H1 (cell line): Measurements from ENCODE around the gene INF2. TPM values are rescaled to one million over a fixed set of nuclear protein-coding genes. Genes with fewer than 3 reads are reported as not detected.

Experiments
- CTCF ChIA-PET: fragments of 300-600 bp; sonication (Branson Sonifier 250); formaldehyde crosslinking; loops from one replicate; lab custom pipeline; 2021; ENCODE audit not compliant: partially characterized antibody; lab: Charles Lee
- POLR2A ChIA-PET: fragments of 300-600 bp; sonication (Branson Sonifier 250); formaldehyde crosslinking; loops from one replicate; lab custom pipeline; 2021; ENCODE audit warnings: inconsistent platforms; ENCODE audit not compliant: partially characterized antibody; lab: Charles Lee
- DNase-seq, 2 experiments: peaks; one replicate each; pipeline versions ENCODE4 v3.0.0 to v3.0.0-alpha.2; 2010 to 2022; ENCODE audit warnings: low spot score in 2 of 2, low read depth in 1 of 2, mixed read lengths in 1 of 2
- FAIRE-seq: peaks from 2 replicates; lab custom pipeline; 2011; peaks lifted over from hg19 to GRCh38; lab: Jason Lieb, UNC
- H2AFZ ChIP-seq: 2 replicates; pipeline ENCODE4 v1.8.1; 2012; ENCODE audit warnings: low read length, inconsistent platforms
- H2AK5ac ChIP-seq: 2 replicates; pipeline ENCODE4 v1.6.1; 2013; ENCODE audit warnings: low read depth, low read length
- H2BK120ac ChIP-seq: replicated peaks from 2 replicates; pipeline ENCODE3; 2013; ENCODE audit warnings: low read depth, low read length, inconsistent platforms
- H2BK12ac ChIP-seq: 2 replicates; pipeline ENCODE4 v1.6.1; 2013; ENCODE audit warnings: low read depth, low read length
- H2BK15ac ChIP-seq: 2 replicates; pipeline ENCODE4 v1.6.1; 2013; ENCODE audit warnings: low read length
- H2BK20ac ChIP-seq: 2 replicates; pipeline ENCODE4 v1.6.1; 2013; ENCODE audit warnings: low read length
- H2BK5ac ChIP-seq: 2 replicates; pipeline ENCODE4 v1.6.1; 2013; ENCODE audit warnings: low read depth, low read length
- H3K14ac ChIP-seq: 2 replicates; pipeline ENCODE4 v1.6.1; 2013; ENCODE audit warnings: inconsistent platforms; ENCODE audit not compliant: insufficient read length
- H3K18ac ChIP-seq: 2 replicates; pipeline ENCODE4 v1.6.1; 2013; ENCODE audit warnings: low read length; ENCODE audit errors: extremely low read depth
- H3K23ac ChIP-seq: 2 replicates; pipeline ENCODE4 v1.6.1; 2013; ENCODE audit warnings: inconsistent platforms; ENCODE audit not compliant: insufficient read length
- H3K23me2 ChIP-seq: 2 replicates; pipeline ENCODE4 v1.6.1; 2013; ENCODE audit warnings: low read depth, low read length
- H3K27ac ChIP-seq: 2 replicates; pipeline ENCODE4 v1.6.1; 2011; ENCODE audit warnings: low read depth, low read length, inconsistent platforms
- H3K27me3 ChIP-seq, 4 experiments: replicated peaks in 1 of 4; 1 replicate in 1 of 4; 2 replicates in 3 of 4; pipeline versions ENCODE4 v1.6.1 to v1.8.1; 2011 to 2013; ENCODE audit warnings: low read length in 3 of 4, mild to moderate bottlenecking in 3 of 4, inconsistent platforms in 2 of 4, mixed read lengths in 2 of 4, moderate library complexity in 1 of 4; ENCODE audit not compliant: control insufficient read depth in 3 of 4, insufficient read depth in 3 of 4; ENCODE audit errors: extremely low read depth in 1 of 4
- H3K36me3 ChIP-seq, 4 experiments: 2 replicates each; pipeline versions ENCODE4 v1.6.1 to v1.8.1; 2011 to 2013; ENCODE audit warnings: mild to moderate bottlenecking in 4 of 4, low read length in 3 of 4, moderate library complexity in 2 of 4, control low read depth in 1 of 4, inconsistent platforms in 1 of 4; ENCODE audit not compliant: insufficient read depth in 4 of 4, control insufficient read depth in 2 of 4
- H3K4ac ChIP-seq: replicated peaks from 2 replicates; pipeline ENCODE3; 2013; ENCODE audit warnings: low read length, low read depth, mixed read lengths, inconsistent platforms; ENCODE audit not compliant: insufficient read length
- H3K4me1 ChIP-seq, 4 experiments: replicated peaks in 1 of 4; 1 replicate in 1 of 4; 2 replicates in 3 of 4; pipeline versions ENCODE4 v1.6.1 to v1.8.1; 2011 to 2013; ENCODE audit warnings: low read length in 3 of 4, inconsistent platforms in 2 of 4, mixed read lengths in 1 of 4; ENCODE audit not compliant: insufficient read depth in 4 of 4, control insufficient read depth in 3 of 4
- H3K4me2 ChIP-seq, 2 experiments: 2 replicates each; pipeline versions ENCODE4 v1.6.1 to v1.8.1; 2011 to 2013; ENCODE audit warnings: low read depth in 2 of 2, low read length in 2 of 2, control low read depth in 1 of 2, inconsistent platforms in 1 of 2, mild to moderate bottlenecking in 1 of 2; ENCODE audit not compliant: insufficient read depth in 1 of 2
- H3K4me3 ChIP-seq, 4 experiments: fragments of 200-600, 300-600 bp in 1 of 4; sonication (generic), shearing (Covaris generic), sonication (Bioruptor Twin) in 1 of 4; 2 replicates each; pipeline versions ENCODE4 v1.5.1 to v1.8.1; 2011 to 2016; ENCODE audit warnings: low read length in 4 of 4, low read depth in 3 of 4, control low read depth in 2 of 4, inconsistent platforms in 2 of 4, mild to moderate bottlenecking in 2 of 4, mixed read lengths in 1 of 4, moderate library complexity in 1 of 4; ENCODE audit not compliant: insufficient read depth in 2 of 4; ENCODE audit errors: extremely low read depth in 1 of 4
- H3K56ac ChIP-seq: replicated peaks from 2 replicates; pipeline ENCODE3; 2013; ENCODE audit warnings: low read depth, mild to moderate bottlenecking, mixed read lengths, low read length, inconsistent platforms; ENCODE audit not compliant: insufficient read length
- H3K79me1 ChIP-seq: 2 replicates; pipeline ENCODE4 v1.6.1; 2013; ENCODE audit warnings: low read depth, low read length, control low read depth
- H3K79me2 ChIP-seq, 2 experiments: 2 replicates each; pipeline versions ENCODE4 v1.6.1 to v1.8.1; 2012 to 2013; ENCODE audit warnings: low read length in 2 of 2, mild to moderate bottlenecking in 2 of 2, inconsistent platforms in 1 of 2; ENCODE audit not compliant: insufficient read depth in 2 of 2, control insufficient read depth in 1 of 2
- H3K9ac ChIP-seq, 4 experiments: replicated peaks in 1 of 4; 1 replicate in 1 of 4; 2 replicates in 3 of 4; pipeline versions ENCODE4 v1.6.1 to v1.8.1; 2011 to 2013; ENCODE audit warnings: low read depth in 3 of 4, low read length in 3 of 4, control low read depth in 2 of 4, mild to moderate bottlenecking in 2 of 4, moderate library complexity in 2 of 4, inconsistent platforms in 1 of 4; ENCODE audit errors: extremely low read depth in 1 of 4
- H3K9me3 ChIP-seq, 2 experiments: 2 replicates each; pipeline versions ENCODE4 v1.6.1 to v1.8.1; 2012 to 2013; ENCODE audit warnings: mild to moderate bottlenecking in 2 of 2, moderate library complexity in 2 of 2, control low read depth in 1 of 2, inconsistent platforms in 1 of 2, low read depth in 1 of 2, low read length in 1 of 2, mixed read lengths in 1 of 2; ENCODE audit not compliant: insufficient read depth in 2 of 2
- H4K20me1 ChIP-seq, 2 experiments: replicated peaks in 1 of 2; 2 replicates each; pipeline versions ENCODE3 to v1.8.1; 2011 to 2013; ENCODE audit warnings: inconsistent platforms in 2 of 2, low read length in 2 of 2, mild to moderate bottlenecking in 1 of 2; ENCODE audit not compliant: insufficient read depth in 2 of 2, control insufficient read depth in 1 of 2
- H4K5ac ChIP-seq: 2 replicates; pipeline ENCODE4 v1.6.1; 2013; ENCODE audit warnings: low read length, low read depth, mixed read lengths, inconsistent platforms; ENCODE audit not compliant: insufficient read length
- H4K8ac ChIP-seq: 2 replicates; pipeline ENCODE4 v1.8.0; 2013; ENCODE audit warnings: mild to moderate bottlenecking, moderate library complexity, low read length, inconsistent platforms; ENCODE audit not compliant: insufficient read depth; ENCODE audit errors: extremely low read depth
- H4K91ac ChIP-seq: replicated peaks from 2 replicates; pipeline ENCODE3; 2013; ENCODE audit warnings: low read length, mixed read lengths, inconsistent platforms; ENCODE audit not compliant: insufficient read length
- ASH2L ChIP-seq: fragments of 200-600, 300-600 bp; sonication (generic); IDR thresholded peaks from one replicate; pipeline ENCODE4 v1.7.1; 2017; ENCODE audit warnings: low read length
- WGBS, 2 experiments: shearing (Covaris generic) in 1 of 2; methylation state at CpG; one replicate each; pipeline versions ENCODE4 v1.1.6 to v1.1.7; 2013 to 2015; ENCODE audit warnings: low lambda C conversion rate in 2 of 2, mixed read lengths in 2 of 2, inconsistent platforms in 1 of 2, low coverage in 1 of 2, missing lambda C conversion rate in 1 of 2; ENCODE audit not compliant: insufficient replicate concordance in 2 of 2, insufficient coverage in 1 of 2, insufficient read length in 1 of 2; ENCODE audit errors: extremely low coverage in 1 of 2, missing lambda C conversion rate in 1 of 2; 5-methylcytosine and 5-hydroxymethylcytosine counted together
- polyA plus RNA-seq, 7 experiments: library from polyadenylated mRNA; depleted of rRNA in 3 of 7; stranded (reverse) in 5 of 7; unstranded in 2 of 7; fragments of >200 nt in 5 of 7; fragments of 200-250 nt in 2 of 7; gene quantifications; 1 replicate in 5 of 7; 2 replicates in 1 of 7; 4 replicates in 1 of 7; pipeline versions ENCODE4 v1.2.1 to v1.2.3, GENCODE V29; 2011 to 2013; ENCODE audit warnings: missing spikeins in 2 of 7, mixed read lengths in 2 of 7
- total RNA-seq: library from RNA; stranded (reverse); fragmentation: NEBNext Ultra II Directional; extraction: Animal tissue kit (Norgen Biotek cat#: 25700); gene quantifications from 2 replicates; pipeline ENCODE4 v1.2.1, GENCODE V29; 2021

The INF2 gene
- total and polyA plus RNA-seq, 2 of the 8 experiments (the other 6 are each of a cell fraction or from before 2014, with no cell fraction given), result 29.1 to 59.5 TPM

DNA sequence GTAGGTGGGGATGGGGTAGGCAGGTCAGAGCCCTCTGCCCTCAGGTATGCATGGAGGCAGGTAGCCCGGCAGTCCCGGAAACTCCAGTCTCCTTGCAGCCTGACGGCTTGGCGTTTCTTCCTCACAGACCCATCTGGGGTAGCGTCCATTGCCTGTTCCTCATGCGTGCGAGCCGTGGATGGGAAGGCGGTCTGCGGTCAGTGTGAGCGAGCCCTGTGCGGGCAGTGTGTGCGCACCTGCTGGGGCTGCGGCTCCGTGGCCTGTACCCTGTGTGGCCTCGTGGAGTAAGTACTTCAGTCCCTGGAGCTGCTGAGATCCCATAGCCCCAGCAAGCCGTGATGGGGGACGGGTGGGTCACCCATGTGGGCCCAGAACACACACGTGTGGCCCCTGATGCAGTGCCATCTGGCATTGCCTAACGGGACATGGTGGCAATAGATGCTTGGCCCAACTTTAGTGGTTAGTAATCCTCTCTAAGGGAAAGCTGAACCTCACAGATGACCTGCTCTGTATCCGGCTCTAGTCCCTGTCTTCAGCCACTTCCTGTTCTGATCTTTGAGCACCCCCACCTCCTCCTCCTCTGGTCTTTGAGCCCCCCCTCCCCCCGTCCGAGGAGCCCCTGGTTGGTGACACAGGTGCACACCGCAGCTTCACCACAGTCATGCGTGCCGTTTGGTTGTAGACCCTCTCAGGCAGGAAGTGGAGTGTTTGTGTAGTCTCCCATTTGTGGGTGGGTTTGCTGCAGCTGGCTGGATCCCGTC is 67.2 kb downstream of the INF2 start:
- peaks cover 10 to 51% of the 10 kb centered on the region in 2 experiments; a peak in 3 of 4 replicates for H3K79me2 ChIP-seq
- 92% methylated on average over 21 of the region's 27 CpGs; no CpG with 5 or more reads in 1 of the 2 experiments for WGBS, 2 experiments
- CTCF ChIA-PET, result interaction anchor here (0.9 to 2.0 kb wide), 5 partner anchors 12 to 60 kb away, joined by 3 to 9 read pairs (median 4); no protein-coding TSS in a partner anchor

More for the DNA sequence above, 67.2 kb downstream of the INF2 start:
- Histone ChIP-seq H4K20me1 (peaks cover 29 to 63% of the 10 kb centered on the region in 2 experiments), H3K23ac (no peak overlapping the region), H3K23me2 (peaks cover 5% of the 10 kb centered on the region; the same call in 1 of the 2 replicates), H2BK5ac (no peak overlapping the region), H3K9me3 (peaks cover 5% of the 10 kb centered on the region in 2 experiments; a peak in 3 of 4 replicates), H3K18ac (no peak overlapping the region), H4K91ac (no peak overlapping the region), H2BK12ac (no peak overlapping the region), H4K8ac (peak overlapping the region; percentile 38; the same call in 1 of the 2 replicates), H3K9ac (no peak overlapping the region; a peak in 1 of 7 replicates), H3K79me1 (peaks cover 38% of the 10 kb centered on the region), H3K56ac (no peak overlapping the region), H3K14ac (no peak overlapping the region), H3K4ac (no peak overlapping the region), H2BK120ac (no peak overlapping the region), H2AFZ (no peak overlapping the region), H4K5ac (no peak overlapping the region), H2BK20ac (no peak overlapping the region), H3K4me1 (peaks cover 0 to 14% (median 5%) of the 10 kb centered on the region in 4 experiments; a peak in 6 of 7 replicates), H3K27me3 (no peaks in the 10 kb centered on the region), H3K4me3 (no peak overlapping the region), H3K27ac (no peak overlapping the region), H2AK5ac (no peak overlapping the region), H2BK15ac (no peak overlapping the region), H3K4me2 (no peak overlapping the region), H3K36me3 (peaks cover 8 to 32% (median 23%) of the 10 kb centered on the region in 4 experiments; a peak in 7 of 8 replicates)
- POLR2A ChIA-PET, result interaction anchor here (0.5 to 2.4 kb wide), 2 partner anchors 10 to 13 kb away, joined by 3 to 11 read pairs; no protein-coding TSS in a partner anchor
- DNase-seq (no peak), FAIRE-seq (no peak)
- no peak for TF ChIP-seq ASH2L
